HG03060 (cell line): ENCODE measurements around the gene CCDC124.

ENCODE experiments used
- ATAC-seq: cut with Tn5 transposase; IDR thresholded peaks from one replicate; pipeline ENCODE4 v1.9.1; 2021; ENCODE audit warnings: low read depth, moderate number of reproducible peaks; ENCODE audit not compliant: unreplicated experiment

The CCDC124 gene

GRCh38 chr19:17933414-17934129 is 757 bp downstream of the CCDC124 start:
- ATAC-seq: no peak

DNA sequence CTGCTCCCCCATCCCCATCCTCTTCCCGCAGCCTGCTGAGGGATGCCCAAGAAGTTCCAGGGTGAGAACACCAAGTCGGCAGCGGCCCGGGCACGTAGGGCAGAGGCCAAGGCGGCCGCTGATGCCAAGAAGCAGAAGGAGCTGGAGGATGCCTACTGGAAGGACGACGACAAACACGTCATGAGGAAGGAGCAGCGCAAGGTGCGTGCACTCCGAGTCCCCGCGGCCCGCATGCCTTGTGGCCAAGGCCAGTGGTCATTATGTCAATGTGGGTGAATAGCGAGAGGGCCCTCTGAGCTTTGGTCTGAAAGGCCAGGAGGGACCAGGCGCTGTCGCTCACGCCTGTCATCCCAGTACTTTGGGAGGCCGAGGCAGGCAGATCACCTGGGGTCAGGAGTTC is 3.6 kb downstream of the CCDC124 start:
- ATAC-seq: no peak

DNA sequence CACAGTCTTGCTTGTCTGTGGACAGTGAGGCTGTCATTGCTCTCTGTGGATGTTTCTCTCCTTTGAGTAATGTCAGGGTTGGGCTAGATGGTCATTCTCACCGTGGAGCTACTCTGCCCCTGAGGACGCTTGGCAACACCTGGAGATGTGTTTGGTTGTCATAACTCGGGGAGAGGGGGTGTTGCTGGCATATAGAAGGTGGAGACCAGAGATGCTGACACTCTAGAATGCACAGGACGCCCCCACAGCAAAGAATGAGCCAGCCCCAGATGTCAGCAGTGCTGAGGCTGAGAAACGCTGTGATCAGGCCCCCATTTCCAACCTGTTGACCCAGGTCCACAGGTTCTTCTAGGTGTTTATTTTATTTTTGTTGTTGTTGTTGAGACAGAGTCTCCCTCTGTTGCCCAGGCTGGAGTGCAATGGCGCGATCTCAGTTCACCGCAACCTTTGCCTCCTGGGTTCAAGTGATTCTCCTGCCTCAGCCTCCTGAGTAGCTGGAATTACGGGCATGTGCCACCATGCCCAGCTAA is 4.6 kb downstream of the CCDC124 start:
- ATAC-seq: no peak

DNA sequence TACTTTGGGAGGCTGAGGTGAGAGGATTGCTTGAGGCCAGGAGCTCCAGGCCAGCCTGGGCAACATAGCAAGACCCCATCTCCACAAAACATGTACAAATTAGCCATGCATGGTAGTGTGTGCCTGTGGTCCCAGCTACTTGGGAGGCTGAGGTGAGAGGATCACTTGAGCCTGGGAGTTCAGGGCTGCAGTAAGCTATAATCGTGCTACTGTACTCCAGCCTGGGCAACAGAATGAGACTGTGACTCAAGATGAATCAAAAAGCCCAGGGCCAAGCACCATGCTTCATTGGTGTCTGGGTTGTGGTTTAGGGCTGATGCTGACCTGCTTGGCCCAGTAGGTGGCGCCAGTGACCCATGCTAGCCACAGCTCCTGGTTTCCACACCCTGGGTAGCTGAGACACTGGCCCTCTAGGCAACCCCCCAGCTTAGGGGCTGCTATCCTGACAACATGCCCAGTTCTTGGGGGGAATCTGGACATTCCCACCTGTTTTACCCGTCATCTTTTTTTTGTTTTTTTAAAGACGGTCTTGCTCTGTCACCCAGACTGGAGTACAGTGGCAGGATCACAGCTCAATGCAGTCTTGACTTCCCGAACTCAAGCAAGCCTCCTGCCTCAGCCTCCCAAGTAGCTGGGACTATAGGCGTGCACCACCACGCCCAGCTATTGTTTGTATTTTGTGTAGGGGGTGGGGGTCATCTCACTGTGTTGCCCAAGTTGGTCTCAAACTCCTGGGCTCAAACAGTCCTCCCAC is 5.5 kb downstream of the CCDC124 start:
- ATAC-seq: no peak

DNA sequence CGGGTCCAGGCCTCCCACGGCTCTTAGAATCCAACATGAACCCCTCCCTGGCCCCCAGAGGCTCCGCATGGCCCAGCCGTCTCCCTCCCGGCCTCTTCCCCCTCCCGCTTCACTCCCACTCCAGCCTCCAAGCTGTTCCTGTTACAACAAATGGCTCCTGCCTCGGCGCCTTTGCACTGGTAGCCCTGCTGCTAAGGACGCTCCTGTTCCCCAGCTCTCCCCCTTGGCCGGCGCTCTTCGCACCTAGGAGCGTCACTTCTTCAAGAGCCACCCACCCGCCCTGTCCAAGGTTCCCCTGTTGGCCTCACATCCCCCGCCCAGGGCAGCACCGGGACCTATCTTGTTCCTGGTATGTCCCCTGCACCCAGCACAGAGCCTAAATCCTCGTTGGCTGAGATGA is 9.4 kb downstream of the CCDC124 start:
- ATAC-seq: no peak

GRCh38 chr19:17942582-17943273 is 9.9 kb downstream of the CCDC124 start:
- no peak for ATAC-seq

DNA sequence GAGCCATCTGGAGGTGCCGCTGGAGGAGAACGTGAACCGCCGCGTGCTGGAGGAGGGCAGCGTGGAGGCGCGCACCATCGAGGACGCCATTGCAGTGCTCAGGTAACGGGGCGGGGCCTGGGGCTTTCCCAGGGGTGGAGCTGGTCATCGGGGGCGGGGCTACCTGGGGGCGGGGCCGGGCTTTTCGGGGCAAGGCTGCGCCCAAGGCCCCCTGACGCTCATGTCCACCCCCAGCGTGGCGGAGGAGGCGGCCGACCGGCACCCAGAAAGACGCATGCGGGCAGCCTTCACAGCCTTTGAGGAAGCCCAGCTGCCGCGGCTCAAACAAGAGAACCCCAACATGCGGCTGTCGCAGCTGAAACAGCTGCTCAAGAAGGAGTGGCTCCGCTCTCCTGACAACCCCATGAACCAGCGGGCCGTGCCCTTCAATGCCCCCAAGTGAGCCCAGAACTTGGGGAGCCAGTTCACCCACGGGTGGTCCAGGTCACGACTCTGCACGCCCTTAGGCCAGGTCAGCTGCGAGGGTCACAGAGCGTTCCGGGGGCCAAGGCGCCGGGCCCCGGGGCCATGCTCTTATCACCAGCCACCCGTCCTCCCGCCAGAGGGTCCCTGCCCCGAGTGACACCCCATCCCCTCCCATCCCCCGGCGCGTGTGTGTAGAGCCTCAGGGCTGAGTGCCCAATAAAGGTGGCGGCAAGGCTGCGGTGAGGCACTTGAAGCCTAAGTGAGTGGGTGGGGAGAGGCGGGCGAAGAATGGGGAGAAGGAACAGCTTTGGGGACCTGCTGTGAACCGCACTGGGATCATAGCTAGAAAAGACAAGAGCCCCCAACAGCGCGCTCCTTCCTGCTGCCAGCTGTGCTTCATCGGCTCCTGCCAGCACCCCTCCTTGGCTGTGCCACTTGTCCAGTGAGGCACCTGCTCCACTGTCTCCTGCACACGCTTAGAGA is 10.7 kb downstream of the CCDC124 start:
- no peak for ATAC-seq

DNA sequence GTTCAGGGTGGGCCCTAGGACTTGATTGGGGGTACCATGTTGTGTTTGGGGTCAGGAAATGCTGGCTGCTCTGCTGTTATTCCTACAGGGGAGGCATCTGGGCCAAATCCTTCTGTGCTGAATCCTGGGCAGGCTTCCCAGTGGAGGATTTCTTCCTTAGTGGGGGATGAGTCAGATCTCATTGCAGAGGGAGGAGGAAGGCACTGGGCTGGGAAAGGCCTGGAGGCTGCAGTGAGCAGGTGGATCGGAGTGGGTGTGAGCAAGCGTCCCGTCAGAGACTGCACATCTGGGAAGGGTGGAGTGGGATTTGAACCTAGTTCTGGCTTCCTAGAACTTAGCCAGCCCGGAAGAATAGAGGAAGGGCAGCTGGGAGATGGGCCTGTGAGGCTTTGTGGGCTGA is 11.5 kb downstream of the CCDC124 start:
- no peak for ATAC-seq

GRCh38 chr19:17946965-17947784 is 14.4 kb downstream of the CCDC124 start:
- peak; percentile 23 for ATAC-seq

DNA sequence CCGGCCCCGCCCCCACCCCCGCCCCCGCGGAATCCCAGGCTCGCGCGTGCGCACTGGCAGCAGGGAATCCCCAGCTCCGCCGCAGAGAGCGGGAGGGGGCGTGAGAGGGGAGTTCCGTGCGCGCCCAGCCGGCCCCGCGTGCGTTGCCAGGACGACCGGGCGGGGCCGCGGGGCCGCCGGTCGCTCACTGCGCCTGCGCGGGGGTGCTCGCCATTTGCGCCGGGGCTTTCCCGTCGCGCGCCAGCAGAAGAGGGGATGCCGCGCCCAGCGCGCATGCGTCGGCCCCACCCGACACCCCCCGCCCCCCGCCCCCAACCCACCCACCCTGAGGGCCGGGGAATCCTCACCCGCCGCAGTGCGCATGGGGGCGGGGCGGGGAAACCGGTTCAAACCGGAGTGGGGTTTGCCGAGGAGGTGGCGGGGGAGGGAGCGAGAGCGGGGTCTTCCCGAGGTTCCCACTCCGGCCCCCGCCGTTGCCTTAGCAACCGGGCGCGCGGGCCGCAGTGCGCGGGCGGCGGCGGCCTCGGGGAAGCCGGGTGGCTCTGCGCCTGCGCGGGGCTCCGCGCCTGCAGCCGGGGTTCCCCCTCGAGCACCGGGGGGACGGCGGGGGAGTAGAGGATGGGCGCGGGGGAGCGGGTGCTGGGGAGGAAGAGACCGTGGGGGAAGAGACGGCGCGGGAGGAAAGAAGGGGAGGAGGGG is 15.1 kb downstream of the CCDC124 start:
- ATAC-seq: peak; percentile 25

DNA sequence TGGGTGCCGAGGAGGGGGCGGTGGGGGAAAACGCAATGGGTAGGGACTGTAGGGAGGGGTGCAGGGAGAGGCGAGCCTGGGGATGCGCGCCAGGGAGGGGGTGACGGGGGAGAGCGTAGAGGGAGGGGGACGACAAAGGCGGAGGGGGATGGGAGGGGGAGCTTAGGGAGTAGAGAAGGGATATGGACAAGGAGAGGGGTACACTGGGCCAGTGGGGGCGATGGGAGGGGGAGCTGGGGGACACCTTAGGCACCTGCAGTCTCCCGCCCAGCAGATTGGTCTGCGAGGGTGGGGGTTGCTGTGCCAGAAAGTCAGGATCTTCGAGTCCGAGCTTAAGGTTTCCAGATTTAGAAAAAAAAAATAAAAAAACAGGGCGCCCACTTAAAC is 15.7 kb downstream of the CCDC124 start:
- ATAC-seq: no peak

DNA sequence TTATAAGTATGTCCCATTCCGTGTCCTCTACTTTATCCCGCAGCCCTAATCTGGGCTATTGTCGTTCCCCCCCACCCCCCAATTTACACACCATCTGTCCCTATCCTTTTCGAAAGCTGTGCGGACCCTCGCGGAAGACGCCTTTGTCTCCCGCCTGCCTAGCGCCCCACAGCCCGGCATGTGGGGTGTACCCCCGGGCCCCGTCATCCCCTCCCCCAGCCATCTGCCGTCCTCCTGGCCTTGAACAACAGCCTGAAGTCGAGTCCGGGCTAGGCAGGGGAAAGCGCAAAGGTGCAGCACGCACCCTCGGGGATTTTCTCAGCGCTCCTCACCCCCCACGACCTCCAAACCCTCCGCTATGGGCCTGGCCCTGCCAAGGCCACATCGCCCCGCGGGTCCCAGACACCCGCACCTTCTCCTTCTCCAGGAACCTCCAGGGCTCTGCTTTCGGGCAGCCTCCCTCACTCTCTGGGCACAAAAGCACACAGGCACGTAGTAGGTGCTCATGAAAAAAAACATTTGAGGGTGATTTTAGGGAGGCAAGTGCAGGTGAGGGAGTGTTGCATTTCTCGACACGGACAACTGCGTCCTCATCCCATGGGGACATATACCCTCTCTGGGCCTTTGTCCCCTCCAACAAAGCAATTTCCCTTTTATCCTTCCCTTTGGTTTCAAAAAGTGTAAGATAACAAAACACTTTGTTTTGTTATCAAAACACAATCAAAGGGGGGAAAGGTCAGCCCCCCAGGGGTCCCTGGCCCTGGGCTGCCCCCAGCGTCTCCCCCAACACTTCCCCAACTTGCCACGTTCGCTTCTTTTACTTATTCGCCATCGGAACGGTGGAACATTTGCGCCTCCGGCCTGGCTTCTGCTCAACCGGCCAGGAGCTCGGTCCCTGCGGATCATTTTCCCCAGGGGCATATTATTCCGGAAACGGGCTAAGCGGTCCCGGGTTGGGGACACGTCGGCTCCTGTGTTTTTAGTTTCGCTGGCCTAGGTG is 16.4 kb downstream of the CCDC124 start:
- no peak for ATAC-seq

DNA sequence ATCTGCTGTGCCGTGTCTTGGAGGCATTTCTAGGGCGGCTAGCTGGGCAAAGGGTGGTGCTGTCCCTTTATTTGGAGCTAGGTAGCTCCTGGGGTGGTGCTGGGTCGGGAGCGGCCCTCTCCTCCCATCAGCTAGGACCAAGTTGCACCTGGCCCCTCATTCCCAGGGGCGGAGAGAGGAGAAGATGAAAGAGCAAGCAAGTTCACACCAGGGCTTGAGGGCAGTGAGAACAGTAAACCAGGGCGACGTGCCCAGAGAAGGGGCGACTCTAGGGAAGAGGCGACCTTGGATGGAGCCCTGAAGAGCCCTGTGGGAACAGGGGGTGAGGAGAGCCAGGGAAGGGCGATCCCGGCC is 17.1 kb downstream of the CCDC124 start:
- no peak for ATAC-seq

DNA sequence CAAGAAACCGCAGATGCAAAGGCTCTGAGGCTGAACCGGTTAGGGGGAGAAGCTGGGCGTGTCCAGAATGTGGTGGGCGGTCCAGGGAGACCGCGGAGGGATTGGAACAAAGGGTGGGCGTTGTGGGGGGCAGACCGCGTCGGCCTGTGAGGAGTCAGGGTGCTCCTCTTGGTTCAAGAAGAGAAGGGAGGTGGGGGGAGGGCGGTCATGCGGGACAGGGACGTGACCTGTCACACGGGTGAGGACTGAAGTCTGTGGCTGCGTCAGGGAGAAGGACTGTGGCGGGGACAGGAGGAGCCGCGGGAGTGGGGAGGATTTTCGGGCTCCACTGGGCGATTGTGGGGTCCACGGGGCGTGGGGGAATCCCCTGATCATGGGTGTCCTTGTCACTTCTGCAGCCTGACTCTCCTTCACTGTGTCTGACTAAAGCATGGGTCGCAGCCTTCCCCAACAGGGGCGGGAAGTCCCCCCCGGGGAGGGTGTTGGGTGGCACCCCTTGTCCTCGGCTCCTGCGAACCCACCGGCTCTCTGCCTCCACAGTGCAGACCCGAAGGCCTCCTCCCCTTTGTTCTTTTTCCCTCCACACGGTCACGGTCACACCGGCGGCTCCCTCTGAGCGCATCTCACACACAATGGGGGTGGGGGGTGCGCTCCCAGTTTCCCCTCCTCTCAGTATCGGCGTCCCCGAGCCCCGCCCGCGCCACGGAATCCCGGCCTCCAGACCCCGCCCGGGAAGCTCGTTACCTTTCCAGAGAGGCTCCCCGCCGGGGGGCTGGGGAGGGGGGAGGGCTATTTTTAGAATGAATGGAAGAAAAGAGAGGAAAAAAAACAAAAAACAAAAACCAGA is 17.7 kb downstream of the CCDC124 start:
- ATAC-seq: no peak

DNA sequence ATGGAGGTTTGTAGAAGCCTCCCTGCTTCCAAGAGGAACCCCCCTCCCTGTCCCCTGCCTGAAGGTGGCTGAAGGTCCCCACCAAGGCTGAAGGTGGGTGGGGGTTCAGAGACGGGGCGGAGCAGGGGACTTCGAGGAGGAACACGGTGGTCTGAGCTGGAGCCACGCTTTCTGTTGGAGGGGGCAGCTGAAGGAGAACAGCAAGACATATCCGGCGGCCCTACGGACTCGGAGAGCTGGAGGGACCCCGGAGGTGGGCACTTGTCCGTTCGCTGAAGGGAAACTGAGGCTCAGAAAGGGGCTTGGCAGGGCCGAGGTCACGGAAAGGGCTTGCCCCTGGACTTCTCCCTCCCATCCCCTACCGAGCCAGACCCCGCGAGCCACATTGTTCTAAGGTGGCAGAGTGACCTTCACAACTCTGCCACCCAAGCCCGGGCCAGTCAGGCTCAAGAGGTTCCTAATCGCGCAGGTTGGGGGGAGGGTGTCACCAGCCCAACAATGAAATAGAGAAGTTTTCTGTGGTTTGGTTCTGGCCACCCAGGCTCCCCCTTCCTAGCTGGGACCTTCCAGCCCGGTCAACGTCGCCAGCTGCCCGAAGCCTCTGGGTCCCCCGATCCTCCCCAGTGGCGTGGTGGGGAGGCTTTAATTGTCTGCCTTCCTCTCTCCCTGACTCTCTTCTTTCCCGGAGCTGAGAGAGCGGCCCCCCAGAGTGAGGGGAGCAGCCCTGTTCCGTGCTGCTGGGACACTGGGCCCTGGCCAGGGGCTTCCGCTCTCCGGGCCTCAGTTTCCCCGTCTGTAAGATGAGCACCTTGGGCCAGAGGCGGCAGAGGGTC is 18.6 kb downstream of the CCDC124 start:
- ATAC-seq: no peak
